HL-60 (cell line): ENCODE measurements around the gene UBXN7.
"Not testable (repeated sequence)": the region's sequence is repeated elsewhere in the genome, so short reads cannot be mapped to it uniquely, and the experiment has no call there.

ENCODE experiments used
- DNase-seq, 2 experiments: peaks; one replicate each; pipeline ENCODE4 v3.0.0-alpha.2; 2010 to 2020; ENCODE audit warnings: low read depth in 1 of 2, low spot score in 1 of 2
- H3K27ac ChIP-seq: fragments of 250-450 bp; sonication (Bioruptor Pico); replicated peaks from 2 replicates; pipeline ENCODE4 v1.5.1; 2020; ENCODE audit warnings: mild to moderate bottlenecking, moderate library complexity
- H3K27me3 ChIP-seq: fragments of 250-450 bp; sonication (Bioruptor Pico); 2 replicates; pipeline ENCODE4 v1.5.1; 2021; ENCODE audit warnings: mild to moderate bottlenecking, moderate library complexity; ENCODE audit not compliant: insufficient read depth, poor library complexity, severe bottlenecking
- H3K4me3 ChIP-seq: replicated peaks from 2 replicates; pipeline ENCODE4 v1.5.1; 2011; ENCODE audit warnings: mild to moderate bottlenecking, control low read depth, low read length; ENCODE audit not compliant: insufficient read depth
- CTCF ChIP-seq: IDR thresholded peaks from one replicate; pipeline ENCODE4 v1.5.1; 2011; ENCODE audit warnings: low read length, control low read depth, inconsistent platforms; ENCODE audit not compliant: insufficient read depth
- GABPA ChIP-seq: IDR thresholded peaks from 2 replicates; pipeline ENCODE4 v1.6.1; 2012; ENCODE audit warnings: low read depth
- POLR2AphosphoS5 ChIP-seq: IDR thresholded peaks from 2 replicates; pipeline ENCODE4 v1.6.1; 2012; ENCODE audit warnings: low read depth
- SPI1 ChIP-seq: IDR thresholded peaks from 2 replicates; pipeline ENCODE4 v1.6.1; 2012; ENCODE audit warnings: low read depth, mild to moderate bottlenecking, borderline replicate concordance
- TF ChIP-seq, protein P1 (sequence below): IDR thresholded peaks from 2 replicates; pipeline ENCODE4 v1.6.1; 2012; ENCODE audit warnings: low read depth; ENCODE audit not compliant: insufficient replicate concordance

The UBXN7 gene

DNA sequence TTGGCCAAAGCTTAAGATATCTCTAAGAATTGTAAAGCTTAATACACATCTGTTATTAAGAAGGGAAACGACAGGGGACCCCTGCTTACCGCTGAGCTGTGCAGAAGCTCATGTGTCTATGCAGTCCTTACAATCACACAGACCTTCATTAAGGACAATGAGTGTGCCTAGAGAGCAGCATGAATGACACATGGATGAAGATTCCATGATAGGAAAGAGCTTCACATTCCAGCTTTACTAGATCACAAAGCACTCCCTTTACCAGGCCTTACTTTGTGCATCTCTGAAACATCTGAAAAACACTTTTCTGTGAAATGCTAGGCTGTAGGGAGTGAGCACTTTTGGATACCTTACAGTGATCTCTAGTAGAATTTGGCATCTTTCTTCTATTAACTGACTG lies 39.3 kb upstream of the UBXN7 start:
- no peak for TF ChIP-seq POLR2AphosphoS5
- no peak for TF ChIP-seq SPI1
- TF ChIP-seq, protein P1, sequence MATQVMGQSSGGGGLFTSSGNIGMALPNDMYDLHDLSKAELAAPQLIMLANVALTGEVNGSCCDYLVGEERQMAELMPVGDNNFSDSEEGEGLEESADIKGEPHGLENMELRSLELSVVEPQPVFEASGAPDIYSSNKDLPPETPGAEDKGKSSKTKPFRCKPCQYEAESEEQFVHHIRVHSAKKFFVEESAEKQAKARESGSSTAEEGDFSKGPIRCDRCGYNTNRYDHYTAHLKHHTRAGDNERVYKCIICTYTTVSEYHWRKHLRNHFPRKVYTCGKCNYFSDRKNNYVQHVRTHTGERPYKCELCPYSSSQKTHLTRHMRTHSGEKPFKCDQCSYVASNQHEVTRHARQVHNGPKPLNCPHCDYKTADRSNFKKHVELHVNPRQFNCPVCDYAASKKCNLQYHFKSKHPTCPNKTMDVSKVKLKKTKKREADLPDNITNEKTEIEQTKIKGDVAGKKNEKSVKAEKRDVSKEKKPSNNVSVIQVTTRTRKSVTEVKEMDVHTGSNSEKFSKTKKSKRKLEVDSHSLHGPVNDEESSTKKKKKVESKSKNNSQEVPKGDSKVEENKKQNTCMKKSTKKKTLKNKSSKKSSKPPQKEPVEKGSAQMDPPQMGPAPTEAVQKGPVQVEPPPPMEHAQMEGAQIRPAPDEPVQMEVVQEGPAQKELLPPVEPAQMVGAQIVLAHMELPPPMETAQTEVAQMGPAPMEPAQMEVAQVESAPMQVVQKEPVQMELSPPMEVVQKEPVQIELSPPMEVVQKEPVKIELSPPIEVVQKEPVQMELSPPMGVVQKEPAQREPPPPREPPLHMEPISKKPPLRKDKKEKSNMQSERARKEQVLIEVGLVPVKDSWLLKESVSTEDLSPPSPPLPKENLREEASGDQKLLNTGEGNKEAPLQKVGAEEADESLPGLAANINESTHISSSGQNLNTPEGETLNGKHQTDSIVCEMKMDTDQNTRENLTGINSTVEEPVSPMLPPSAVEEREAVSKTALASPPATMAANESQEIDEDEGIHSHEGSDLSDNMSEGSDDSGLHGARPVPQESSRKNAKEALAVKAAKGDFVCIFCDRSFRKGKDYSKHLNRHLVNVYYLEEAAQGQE: no peak
- TF ChIP-seq CTCF: no peak
- no peak for TF ChIP-seq GABPA
- Histone ChIP-seq H3K4me3 (no peak overlapping the region), H3K27me3 (no peaks in the 10 kb centered on the region), H3K27ac (no peak overlapping the region)
- DNase-seq: no peak

DNA sequence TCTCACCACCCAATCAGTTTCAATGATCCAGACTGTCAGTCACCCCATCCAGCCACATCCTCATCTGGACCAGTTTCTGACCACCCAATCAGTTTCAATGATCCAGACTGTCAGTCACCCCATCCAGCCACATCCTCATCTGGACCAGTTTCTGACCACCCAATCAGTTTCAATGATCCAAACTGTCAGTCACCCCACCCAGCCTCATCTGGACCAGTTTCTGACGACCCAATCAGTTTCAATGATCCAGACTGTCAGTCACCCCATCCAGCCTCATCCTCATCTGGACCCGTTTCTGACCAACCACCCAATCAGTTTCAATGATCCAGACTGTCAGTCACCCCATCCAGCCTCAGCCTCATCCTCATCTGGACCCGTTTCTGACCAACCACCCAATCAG lies 38.0 kb upstream of the UBXN7 start:
- not testable (repeated sequence) for H3K4me3 ChIP-seq, DNase-seq, H3K27me3 ChIP-seq, H3K27ac ChIP-seq

DNA sequence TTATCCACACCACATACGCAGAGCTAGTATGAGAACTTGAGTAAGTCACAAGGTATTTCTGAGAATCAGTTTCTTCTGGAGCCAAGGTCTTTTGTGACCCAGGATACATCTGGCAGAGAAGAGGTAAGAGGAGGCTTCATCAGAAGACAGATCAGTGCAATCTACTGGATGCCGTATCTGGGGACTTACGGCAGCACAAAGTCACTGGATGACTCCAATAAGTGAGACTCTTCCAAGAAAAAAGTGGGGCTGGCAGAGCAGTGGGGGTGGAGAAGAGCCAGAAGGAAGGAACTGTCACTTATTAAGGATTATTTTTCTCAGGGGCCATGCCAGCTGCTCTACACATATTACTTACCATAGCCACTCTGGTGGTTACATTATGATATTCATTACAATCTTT lies 31.6 kb upstream of the UBXN7 start:
- Histone ChIP-seq H3K27me3 (no peaks in the 10 kb centered on the region), H3K4me3 (no peak overlapping the region), H3K27ac (no peak overlapping the region)
- no peak for DNase-seq
- TF ChIP-seq CTCF (no peak), GABPA (no peak), POLR2AphosphoS5 (no peak), SPI1 (no peak)
- TF ChIP-seq, protein P1: no peak

GRCh38 chr3:196463478-196463756 lies 31.2 kb upstream of the UBXN7 start:
- no peak for DNase-seq
- TF ChIP-seq, protein P1: no peak
- no peak for TF ChIP-seq POLR2AphosphoS5
- no peak for TF ChIP-seq CTCF
- no peak for TF ChIP-seq SPI1
- no peak for TF ChIP-seq GABPA
- no peak overlapping the region for H3K4me3 ChIP-seq
- H3K27ac ChIP-seq: no peak overlapping the region
- no peaks in the 10 kb centered on the region for H3K27me3 ChIP-seq

GRCh38 chr3:196462680-196463477 lies 30.7 kb upstream of the UBXN7 start:
- not testable (repeated sequence) for H3K4me3 ChIP-seq, H3K27me3 ChIP-seq, DNase-seq

More at GRCh38 chr3:196462680-196463477, 30.7 kb upstream of the UBXN7 start:
- H3K27ac ChIP-seq: not testable (repeated sequence)
